Large intestine (tissue), 12 donors: Measurements from ENCODE around the gene C1orf115. TPM values are rescaled to one million over a fixed set of nuclear protein-coding genes. Genes with fewer than 3 reads are reported as not detected.

Source experiments
- DNase-seq, 2 donors: peaks; one replicate each; pipeline versions ENCODE4 v3.0.0 to v3.0.0-alpha.2; 2013
- H3K27ac ChIP-seq: one replicate; pipeline ENCODE4 v1.5.1; 2013; ENCODE audit warnings: low read length
- H3K27me3 ChIP-seq: 2 replicates; pipeline ENCODE4 v1.6.1; 2013; ENCODE audit warnings: low read length; ENCODE audit not compliant: control insufficient read depth, insufficient read depth
- H3K36me3 ChIP-seq: 2 replicates; pipeline ENCODE4 v1.6.1; 2013; ENCODE audit warnings: low read length; ENCODE audit not compliant: control insufficient read depth, insufficient read depth
- H3K4me1 ChIP-seq: one replicate; pipeline ENCODE4 v1.6.1; 2013; ENCODE audit warnings: low read length; ENCODE audit not compliant: control insufficient read depth, insufficient read depth
- H3K4me3 ChIP-seq: one replicate; pipeline ENCODE4 v1.5.1; 2013; ENCODE audit warnings: low read length
- H3K9me3 ChIP-seq: one replicate; pipeline ENCODE4 v1.6.1; 2013; ENCODE audit warnings: mild to moderate bottlenecking, low read depth, low read length, moderate library complexity; ENCODE audit not compliant: control insufficient read depth
- WGBS: methylation state at CpG from one replicate; pipeline ENCODE4 v1.1.5; 2013; ENCODE audit warnings: low lambda C conversion rate; ENCODE audit not compliant: insufficient coverage; 5-methylcytosine and 5-hydroxymethylcytosine counted together
- long read RNA-seq, 11 donors: transcript quantifications; one replicate each; lab custom pipeline, GENCODE V29; 2026
- polyA plus RNA-seq: library from polyadenylated mRNA; unstranded; fragments of 120-200 nt; gene quantifications from one replicate; pipeline ENCODE4 v1.2.1, GENCODE V29; 2013

C1orf115 gene, protein sequence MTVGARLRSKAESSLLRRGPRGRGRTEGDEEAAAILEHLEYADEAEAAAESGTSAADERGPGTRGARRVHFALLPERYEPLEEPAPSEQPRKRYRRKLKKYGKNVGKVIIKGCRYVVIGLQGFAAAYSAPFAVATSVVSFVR
- polyA plus RNA-seq = 154 TPM
- long read RNA-seq, donor 1, transcript C1orf115-201 (2 exons, 3,413 nt) = major isoform, 45 of 45 reads
- long read RNA-seq, donor 1, partial matches to known transcripts = 0 of 45 reads
- long read RNA-seq, donor 1, other reads (novel, unspliced or antisense) = 0 of 45 reads
- long read RNA-seq, donor 2, transcript C1orf115-201 (2 exons, 3,413 nt) = major isoform, 86 of 94 reads
- long read RNA-seq, donor 2, partial matches to known transcripts = 8 of 94 reads
- long read RNA-seq, donor 2, other reads (novel, unspliced or antisense) = 0 of 94 reads
- long read RNA-seq, donor 3 = 0 reads
- long read RNA-seq, donor 4, transcript C1orf115-201 (2 exons, 3,413 nt) = major isoform, 9 of 9 reads
- long read RNA-seq, donor 4, partial matches to known transcripts = 0 of 9 reads
- long read RNA-seq, donor 4, other reads (novel, unspliced or antisense) = 0 of 9 reads
- long read RNA-seq, donor 5, transcript C1orf115-201 (2 exons, 3,413 nt) = major isoform, 15 of 15 reads
- long read RNA-seq, donor 5, partial matches to known transcripts = 0 of 15 reads
- long read RNA-seq, donor 5, other reads (novel, unspliced or antisense) = 0 of 15 reads
- long read RNA-seq, donor 6, transcript C1orf115-201 (2 exons, 3,413 nt) = major isoform, 116 of 364 reads
- long read RNA-seq, donor 6, partial matches to known transcripts = 248 of 364 reads
- long read RNA-seq, donor 6, other reads (novel, unspliced or antisense) = 0 of 364 reads
- long read RNA-seq, donor 7, transcript C1orf115-201 (2 exons, 3,413 nt) = major isoform, 14 of 14 reads
- long read RNA-seq, donor 7, partial matches to known transcripts = 0 of 14 reads
- long read RNA-seq, donor 7, other reads (novel, unspliced or antisense) = 0 of 14 reads
- long read RNA-seq, donor 8, transcript C1orf115-201 (2 exons, 3,413 nt) = major isoform, 95 of 95 reads
- long read RNA-seq, donor 8, partial matches to known transcripts = 0 of 95 reads
- long read RNA-seq, donor 8, other reads (novel, unspliced or antisense) = 0 of 95 reads
- long read RNA-seq, donor 9, transcript C1orf115-201 (2 exons, 3,413 nt) = major isoform, 66 of 66 reads
- long read RNA-seq, donor 9, partial matches to known transcripts = 0 of 66 reads
- long read RNA-seq, donor 9, other reads (novel, unspliced or antisense) = 0 of 66 reads
- long read RNA-seq, donor 10, transcript C1orf115-201 (2 exons, 3,413 nt) = major isoform, 113 of 113 reads
- long read RNA-seq, donor 10, partial matches to known transcripts = 0 of 113 reads
- long read RNA-seq, donor 10, other reads (novel, unspliced or antisense) = 0 of 113 reads
- long read RNA-seq, donor 11, transcript C1orf115-201 (2 exons, 3,413 nt) = major isoform, 69 of 167 reads
- long read RNA-seq, donor 11, partial matches to known transcripts = 98 of 167 reads
- long read RNA-seq, donor 11, other reads (novel, unspliced or antisense) = 0 of 167 reads

DNA sequence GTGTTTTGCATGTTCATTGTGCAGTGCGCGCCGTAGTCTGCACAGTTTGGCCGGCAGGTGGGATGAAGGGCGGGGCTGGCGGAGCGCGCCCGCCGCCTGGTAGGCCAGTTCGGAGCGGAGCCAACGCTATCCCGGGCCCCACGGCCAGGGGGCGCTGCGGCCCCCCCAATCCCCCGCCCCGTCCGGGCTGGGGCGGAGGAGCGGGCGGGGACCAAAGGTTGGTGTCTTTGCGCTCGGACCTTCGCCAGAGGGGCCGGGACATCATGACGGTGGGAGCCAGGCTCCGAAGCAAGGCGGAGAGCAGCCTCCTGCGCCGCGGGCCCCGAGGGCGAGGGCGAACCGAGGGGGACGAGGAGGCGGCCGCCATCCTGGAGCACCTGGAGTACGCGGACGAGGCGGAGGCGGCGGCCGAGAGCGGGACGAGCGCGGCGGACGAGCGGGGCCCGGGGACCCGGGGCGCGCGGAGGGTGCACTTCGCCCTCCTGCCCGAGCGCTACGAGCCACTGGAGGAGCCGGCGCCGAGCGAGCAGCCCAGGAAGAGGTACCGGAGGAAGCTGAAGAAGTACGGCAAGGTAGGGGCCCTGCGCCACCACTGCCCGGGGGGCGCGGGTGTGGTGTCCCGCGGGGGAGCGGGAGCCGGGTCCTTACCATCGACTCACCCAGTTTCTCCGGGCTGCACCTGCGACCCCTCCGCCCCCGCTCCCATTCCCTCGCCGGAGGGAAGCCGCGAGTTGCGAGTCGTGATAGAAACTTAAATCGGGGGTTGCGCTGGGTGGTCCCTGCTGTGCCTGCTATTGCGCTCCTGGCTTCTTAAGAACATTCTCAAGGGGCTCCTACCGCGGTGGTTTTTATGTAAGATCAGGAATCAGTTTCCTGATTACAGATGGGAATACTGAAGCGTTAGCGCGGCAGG, at the start of gene C1orf115:
Gene C1orf115, plus strand, starts transcription at position 224 of the 913 bp plus-strand sequence. Its CDS starts 40 bp downstream, at position 264.
- Histone ChIP-seq H3K27ac (peak within 1 kb of the TSS; percentile 86), H3K9me3 (no peaks in the 10 kb centered on the region), H3K4me1 (peaks cover 3% of the 10 kb centered on the region), H3K4me3 (peak within 1 kb of the TSS; percentile 94), H3K27me3 (no peaks in the 10 kb centered on the region), H3K36me3 (no peaks in the 10 kb centered on the region)
- no CpG with 5 or more reads among the region's 96 CpGs for WGBS
- DNase-seq = peak; percentile 77 to 92

DNA sequence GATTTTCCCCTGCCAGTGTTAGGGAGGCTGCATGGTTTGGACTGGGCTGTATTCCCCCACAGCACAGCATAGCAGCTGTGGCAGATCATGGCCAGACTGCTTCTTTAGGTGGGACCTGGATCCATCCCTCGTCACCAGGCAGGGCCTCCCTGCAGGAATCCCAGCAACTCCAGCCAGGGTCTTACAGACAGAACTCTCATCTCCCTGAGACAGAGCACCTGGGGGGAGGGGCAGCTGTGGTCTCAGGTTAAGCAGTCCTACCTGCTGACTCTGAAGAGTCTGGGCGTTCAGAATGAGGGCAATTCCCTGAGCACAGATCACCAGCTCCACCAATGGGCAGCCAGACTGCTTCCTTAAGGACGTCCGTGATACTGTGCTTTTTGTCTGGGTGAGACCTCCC, 47.9 kb upstream of the C1orf115 start:
- H3K27ac ChIP-seq = no peak overlapping the region
- WGBS = no CpG with 5 or more reads among the region's 4 CpGs
- H3K4me3 ChIP-seq = no peak overlapping the region
- no peak for DNase-seq
- H3K27me3 ChIP-seq = no peaks in the 10 kb centered on the region
- H3K4me1 ChIP-seq = no peaks in the 10 kb centered on the region
- H3K9me3 ChIP-seq = peaks cover 2% of the 10 kb centered on the region
- H3K36me3 ChIP-seq = no peaks in the 10 kb centered on the region

DNA sequence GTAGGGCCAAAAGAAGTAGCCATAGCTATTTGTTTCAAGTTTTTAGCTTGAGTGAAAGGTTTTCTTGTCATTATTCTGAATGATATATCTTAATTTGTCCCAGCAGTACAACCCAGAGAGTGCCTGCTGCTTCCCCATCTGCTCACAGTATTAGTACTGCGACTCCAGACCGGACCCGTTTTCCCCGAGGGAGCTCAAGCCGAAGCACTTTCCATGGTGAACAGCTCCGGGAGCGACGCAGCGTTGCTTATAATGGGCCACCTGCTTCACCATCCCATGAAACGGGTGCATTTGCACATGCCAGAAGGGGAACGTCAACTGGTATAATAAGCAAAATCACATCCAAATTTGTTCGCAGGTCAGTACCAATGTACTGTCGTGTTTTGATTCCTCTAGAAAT, 37.2 kb upstream of the C1orf115 start:
- no peak for DNase-seq
- no peaks in the 10 kb centered on the region for H3K27me3 ChIP-seq
- H3K9me3 ChIP-seq = no peaks in the 10 kb centered on the region
- whole genome bisulfite sequencing = 83% methylated on average over 1 of the region's 13 CpGs
- no peaks in the 10 kb centered on the region for H3K4me1 ChIP-seq
- H3K27ac ChIP-seq = no peak overlapping the region
- peaks cover 8% of the 10 kb centered on the region for H3K36me3 ChIP-seq
- no peak overlapping the region for H3K4me3 ChIP-seq

DNA sequence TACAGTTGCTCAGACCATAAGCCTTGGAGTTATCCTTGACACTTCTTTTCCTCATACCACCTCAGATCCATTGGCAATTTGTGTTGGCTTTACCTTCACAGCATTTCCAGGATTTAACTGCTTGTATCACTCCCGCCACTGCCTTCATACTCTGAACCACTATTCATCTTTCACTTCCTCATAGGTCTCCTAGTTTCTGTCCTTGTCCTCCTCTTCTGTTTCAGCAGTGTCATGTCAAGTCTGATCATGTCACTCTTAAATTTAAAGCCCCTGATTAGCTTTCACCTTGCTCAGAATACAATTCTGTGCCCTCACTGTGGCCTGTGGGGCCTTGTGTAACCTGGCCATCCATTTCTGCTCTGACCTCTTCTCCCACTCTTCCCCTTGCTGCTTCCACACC, 34.7 kb upstream of the C1orf115 start:
- no CpG with 5 or more reads among the region's 1 CpG for WGBS
- DNase-seq = no peak
- peaks cover 8% of the 10 kb centered on the region for H3K36me3 ChIP-seq
- no peak overlapping the region for H3K27ac ChIP-seq
- no peak overlapping the region for H3K4me3 ChIP-seq
- no peaks in the 10 kb centered on the region for H3K4me1 ChIP-seq
- no peaks in the 10 kb centered on the region for H3K9me3 ChIP-seq
- H3K27me3 ChIP-seq = no peaks in the 10 kb centered on the region

DNA sequence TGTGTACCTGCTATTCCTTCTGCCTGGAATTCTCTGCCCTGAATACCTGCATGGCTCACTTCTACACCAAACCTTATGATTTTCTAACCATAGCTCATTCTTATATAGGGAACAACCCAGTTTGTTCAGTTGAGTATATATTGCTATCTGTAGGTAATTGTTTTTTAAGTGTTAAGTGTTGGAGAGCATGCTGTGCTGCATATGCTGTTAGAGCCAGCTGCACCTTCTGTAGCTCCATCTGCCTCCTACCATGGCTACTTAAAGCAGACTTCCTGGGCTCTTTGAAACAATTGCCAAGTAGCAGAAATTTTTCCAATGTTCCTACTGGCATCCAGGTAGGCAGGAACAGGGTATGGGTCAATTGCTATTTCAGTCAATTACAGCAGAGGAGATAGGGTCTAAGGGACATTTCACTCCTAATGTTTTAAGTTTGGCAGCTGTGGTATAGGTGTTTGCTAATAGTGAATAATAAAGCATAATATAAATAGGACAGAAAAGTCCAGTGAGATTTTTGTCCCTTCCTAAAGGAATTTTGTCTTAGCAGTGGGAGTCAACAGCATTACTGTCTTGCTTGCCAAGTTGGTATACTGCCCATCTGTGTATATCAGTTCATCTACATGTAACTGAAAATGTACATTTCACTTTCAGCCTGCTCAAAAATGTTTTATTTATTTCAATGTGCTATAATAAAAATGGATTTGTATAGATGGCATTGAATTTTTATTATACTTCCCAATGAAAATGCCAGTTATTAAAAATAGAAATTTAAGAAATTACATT, 34.0 kb upstream of the C1orf115 start:
- peaks cover 8% of the 10 kb centered on the region for H3K36me3 ChIP-seq
- DNase-seq = no peak
- no peak overlapping the region for H3K27ac ChIP-seq
- H3K27me3 ChIP-seq = no peaks in the 10 kb centered on the region
- no peaks in the 10 kb centered on the region for H3K9me3 ChIP-seq
- no peaks in the 10 kb centered on the region for H3K4me1 ChIP-seq
- H3K4me3 ChIP-seq = no peak overlapping the region

DNA sequence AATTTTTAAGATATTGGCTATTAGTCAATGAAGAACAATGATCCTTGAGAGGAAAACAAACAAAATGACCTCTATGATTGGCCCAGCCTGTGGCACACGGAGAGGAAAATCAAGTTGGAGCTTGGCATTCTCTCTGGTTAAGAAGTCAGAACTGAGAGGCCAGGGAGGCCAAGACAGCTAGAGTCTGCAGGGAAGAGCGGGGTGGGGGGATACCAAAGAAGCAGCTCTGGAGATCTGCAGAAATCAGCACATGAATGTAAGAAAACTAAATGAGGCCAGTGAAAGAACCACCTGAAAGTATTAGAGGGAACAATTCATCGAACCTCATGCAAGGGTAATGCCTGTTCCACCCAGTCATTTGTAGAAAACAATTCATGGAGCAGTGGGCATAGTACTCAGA, 23.8 kb upstream of the C1orf115 start:
- WGBS = no CpG with 5 or more reads among the region's 3 CpGs
- Histone ChIP-seq H3K36me3 (no peaks in the 10 kb centered on the region), H3K27ac (no peak overlapping the region), H3K4me3 (no peak overlapping the region), H3K4me1 (no peaks in the 10 kb centered on the region), H3K9me3 (no peaks in the 10 kb centered on the region), H3K27me3 (no peaks in the 10 kb centered on the region)
- DNase-seq = no peak

DNA sequence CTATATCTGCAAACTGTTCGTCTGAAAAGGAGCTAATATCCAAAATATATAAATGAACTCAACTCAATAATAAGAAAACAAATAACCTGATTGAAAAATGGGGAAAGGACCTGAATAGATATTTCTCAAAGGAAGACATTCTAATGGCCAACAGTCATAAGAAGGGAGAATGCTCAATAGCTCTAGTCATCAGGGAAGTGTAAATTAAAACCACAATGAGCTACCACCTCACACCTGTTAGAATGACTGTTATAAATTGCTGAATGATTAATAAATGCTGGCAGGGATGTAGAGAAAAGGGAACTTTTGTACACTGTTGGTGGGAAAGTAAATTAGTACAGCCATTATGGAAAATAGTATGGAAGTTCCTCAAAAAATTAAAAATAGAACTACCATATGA, 21.2 kb upstream of the C1orf115 start:
- no peak overlapping the region for H3K27ac ChIP-seq
- H3K9me3 ChIP-seq = no peaks in the 10 kb centered on the region
- DNase-seq = no peak
- no peaks in the 10 kb centered on the region for H3K36me3 ChIP-seq
- no peak overlapping the region for H3K4me3 ChIP-seq
- H3K27me3 ChIP-seq = no peaks in the 10 kb centered on the region
- WGBS = no CpG with 5 or more reads among the region's 1 CpG
- no peaks in the 10 kb centered on the region for H3K4me1 ChIP-seq

DNA sequence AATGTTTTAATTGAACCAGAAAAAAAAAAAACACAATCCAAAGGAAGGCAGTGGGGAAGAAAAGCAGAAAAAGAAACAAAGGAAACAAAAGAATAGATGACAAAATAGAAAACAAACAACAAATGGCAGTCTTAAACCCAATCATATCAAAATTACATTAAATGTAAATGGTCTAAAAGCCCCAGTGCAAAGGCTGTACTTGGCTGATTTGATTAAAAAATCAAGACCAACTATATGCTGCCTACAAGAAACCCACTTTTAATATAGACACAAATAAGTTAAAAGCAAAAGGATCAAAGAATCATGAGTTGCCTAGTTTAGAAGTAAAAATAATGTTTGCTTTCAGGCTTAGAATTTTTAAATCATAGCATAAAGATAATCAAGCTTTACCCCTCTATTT, 19.8 kb upstream of the C1orf115 start:
- no peaks in the 10 kb centered on the region for H3K27me3 ChIP-seq
- no peaks in the 10 kb centered on the region for H3K4me1 ChIP-seq
- no peaks in the 10 kb centered on the region for H3K36me3 ChIP-seq
- H3K9me3 ChIP-seq = no peaks in the 10 kb centered on the region
- H3K4me3 ChIP-seq = no peak overlapping the region
- H3K27ac ChIP-seq = no peak overlapping the region
- DNase-seq = no peak

DNA sequence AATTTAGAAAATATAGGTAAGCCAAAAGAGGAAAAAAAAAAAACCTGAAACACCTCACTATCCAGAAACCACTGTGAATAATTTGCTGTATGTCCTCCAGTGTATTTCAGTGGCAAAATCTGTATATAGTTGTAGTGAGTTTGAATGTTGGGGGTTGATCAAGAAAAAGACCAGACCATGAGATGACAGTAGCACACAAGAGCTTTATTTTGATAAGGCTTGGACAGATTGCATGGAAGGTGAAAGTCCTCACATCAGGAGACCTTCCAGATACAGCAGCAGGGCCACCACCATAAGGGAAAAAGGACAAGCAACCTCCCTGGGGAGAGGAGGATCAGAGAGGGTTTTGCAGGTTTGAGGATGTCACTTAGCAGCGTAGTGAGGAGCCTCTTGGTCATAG, 16.2 kb upstream of the C1orf115 start:
- no peak overlapping the region for H3K27ac ChIP-seq
- WGBS = no CpG with 5 or more reads among the region's 1 CpG
- no peaks in the 10 kb centered on the region for H3K9me3 ChIP-seq
- no peak for DNase-seq
- no peak overlapping the region for H3K4me3 ChIP-seq
- no peaks in the 10 kb centered on the region for H3K36me3 ChIP-seq
- H3K27me3 ChIP-seq = no peaks in the 10 kb centered on the region
- H3K4me1 ChIP-seq = no peaks in the 10 kb centered on the region
